T1000 (cell line): ENCODE measurements around the gene HS2ST1.
A peak's percentile ranks its signal among the peaks of the same experiment; 100 is the strongest.
"Not testable (repeated sequence)": the region's sequence is repeated elsewhere in the genome, so short reads cannot be mapped to it uniquely, and the experiment has no call there.

Experiments
- DNase-seq: peaks from one replicate; lab custom pipeline; 2025; ENCODE audit warnings: mixed read lengths; lab: John Stamatoyannopoulos, UW

The HS2ST1 gene

DNA sequence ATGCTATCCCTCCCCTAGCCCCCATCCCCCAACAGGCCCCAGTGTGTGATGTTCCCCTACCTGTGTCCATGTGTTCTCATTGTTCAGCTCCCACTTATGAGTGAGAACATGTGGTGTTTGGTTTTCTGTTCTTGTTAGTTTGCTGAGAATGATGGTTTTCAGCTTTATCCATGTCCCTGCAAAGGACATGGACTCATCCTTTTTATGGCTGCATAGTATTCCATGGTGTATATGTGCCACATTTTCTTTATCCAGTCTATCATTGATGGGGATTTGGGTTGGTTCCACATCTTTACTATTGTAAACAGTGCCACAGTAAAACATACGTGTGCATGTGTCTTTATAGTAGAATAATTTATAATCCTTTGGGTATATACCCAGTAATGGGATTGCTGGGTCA is 152.3 kb downstream of the HS2ST1 start:
- not testable (repeated sequence) for DNase-seq

DNA sequence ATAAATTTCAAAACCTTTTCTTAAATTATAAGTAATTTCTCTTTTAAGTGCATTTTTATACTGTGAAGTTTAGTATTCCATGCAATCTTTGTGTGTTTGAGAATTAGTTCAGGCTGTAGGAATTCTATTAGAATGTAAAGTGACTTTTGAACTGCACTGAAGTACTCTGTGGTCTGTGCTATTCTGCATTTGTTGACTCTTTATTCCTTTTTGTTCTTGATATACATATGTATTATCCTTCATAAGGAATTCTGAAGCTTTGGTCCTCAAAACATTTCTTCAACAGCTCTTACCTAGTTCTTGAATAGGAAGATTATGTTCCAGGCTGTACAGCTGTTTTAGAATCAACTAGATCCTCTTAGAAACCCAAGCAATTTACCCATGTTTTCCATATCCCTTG is 158.0 kb downstream of the HS2ST1 start:
- no peak for DNase-seq

- DNase-seq: no peak
Observed at GRCh38 chr1:87072904-87073303, 158.5 kb downstream of the HS2ST1 start.

GRCh38 chr1:87074001-87074795 is 159.8 kb downstream of the HS2ST1 start:
- no peak for DNase-seq

DNA sequence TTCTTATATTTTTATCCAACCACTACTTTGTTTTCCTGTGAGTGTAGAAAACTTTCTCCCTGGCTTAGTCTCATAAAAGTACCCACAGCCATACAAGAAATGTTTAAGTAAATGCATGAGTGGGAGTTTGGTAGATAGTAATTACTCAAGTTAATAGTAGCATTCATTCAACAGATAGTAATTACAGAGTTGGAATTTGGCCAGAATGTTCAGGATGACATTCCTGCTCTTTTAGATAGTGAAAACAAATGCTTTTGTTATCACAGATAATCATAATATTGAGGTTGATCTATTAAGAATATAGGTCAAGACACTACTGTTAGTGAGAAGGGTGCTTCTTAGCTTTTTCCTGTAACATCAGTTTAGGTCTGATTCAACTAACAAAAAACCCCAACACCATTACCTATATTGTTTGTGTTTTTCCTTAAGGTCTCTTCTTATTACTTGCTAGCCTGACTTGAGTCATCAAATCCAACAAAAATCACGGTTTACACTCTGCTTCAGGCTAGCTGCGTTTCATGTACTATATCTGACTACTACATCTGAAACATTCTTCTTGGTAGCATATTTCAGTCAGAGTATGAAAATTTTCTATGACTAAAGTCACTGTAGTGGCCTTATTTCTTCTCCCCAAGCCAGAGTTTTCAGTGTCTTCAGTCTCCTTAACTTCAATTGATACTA is 163.7 kb downstream of the HS2ST1 start:
- no peak for DNase-seq

GRCh38 chr1:87084244-87084836 is 169.9 kb downstream of the HS2ST1 start:
- DNase-seq: no peak

- no peak for DNase-seq
Observed at GRCh38 chr1:87086120-87086519, 171.7 kb downstream of the HS2ST1 start.

GRCh38 chr1:87089070-87089736 is 174.8 kb downstream of the HS2ST1 start:
- no peak for DNase-seq

GRCh38 chr1:87089823-87090222 is 175.4 kb downstream of the HS2ST1 start:
- DNase-seq: no peak

DNA sequence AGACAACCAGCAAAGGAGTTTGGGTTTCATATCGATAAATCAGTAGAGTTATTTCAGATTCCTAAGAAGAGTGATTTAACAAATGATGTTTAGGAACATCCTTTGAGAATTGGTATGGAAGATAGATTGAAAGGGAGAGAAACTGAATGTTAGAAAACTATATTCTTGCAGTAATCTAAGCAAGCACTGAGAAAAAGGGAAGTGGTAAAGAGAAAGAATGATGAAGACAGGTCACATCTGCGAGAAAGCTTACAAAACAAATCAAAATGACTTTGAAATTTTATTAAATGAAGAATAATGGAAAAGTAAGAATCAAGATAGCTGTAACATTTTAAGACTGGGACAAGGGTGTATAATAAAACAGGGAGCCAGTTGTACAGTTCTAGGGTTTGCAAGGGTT is 177.0 kb downstream of the HS2ST1 start:
- no peak for DNase-seq

GRCh38 chr1:87092846-87093245 is 178.4 kb downstream of the HS2ST1 start:
- no peak for DNase-seq

DNA sequence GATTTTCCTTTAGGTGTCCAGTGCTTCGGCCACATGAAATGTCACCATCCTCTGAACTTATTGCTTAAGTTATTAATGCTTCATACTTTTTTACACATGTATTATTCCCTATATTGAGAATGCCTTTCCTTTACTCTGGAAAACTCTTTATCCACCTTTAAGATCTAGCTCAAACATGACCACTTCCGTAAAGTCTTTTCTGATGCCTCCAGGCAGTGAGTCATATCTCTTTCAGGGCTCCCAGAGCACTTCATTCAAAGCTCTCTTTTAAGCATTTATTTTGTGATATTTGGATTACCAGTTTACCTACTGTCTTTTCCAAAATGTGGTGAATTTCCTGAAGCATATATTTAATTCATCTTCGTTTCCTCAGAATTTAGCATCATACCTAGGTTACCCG is 178.9 kb downstream of the HS2ST1 start:
- peak; percentile 14 for DNase-seq

DNA sequence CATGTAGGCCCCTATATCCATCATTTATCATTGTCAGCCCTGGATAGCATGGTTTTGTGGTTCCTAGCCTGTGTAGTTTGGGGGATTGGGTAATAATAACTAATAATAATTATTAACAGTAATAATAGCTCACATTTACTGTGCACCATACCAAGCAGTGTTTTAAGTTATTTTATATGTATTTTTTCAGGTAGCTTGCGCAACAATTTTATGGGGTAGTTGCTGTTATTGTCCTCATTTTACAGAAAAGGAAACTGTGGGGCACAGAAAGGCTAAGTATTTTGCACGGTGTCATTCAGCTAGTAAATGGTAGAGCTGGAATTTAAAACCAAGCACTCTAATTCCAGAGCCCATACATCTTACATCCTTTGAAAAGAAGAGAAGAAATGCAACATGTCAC is 179.8 kb downstream of the HS2ST1 start:
- no peak for DNase-seq

DNA sequence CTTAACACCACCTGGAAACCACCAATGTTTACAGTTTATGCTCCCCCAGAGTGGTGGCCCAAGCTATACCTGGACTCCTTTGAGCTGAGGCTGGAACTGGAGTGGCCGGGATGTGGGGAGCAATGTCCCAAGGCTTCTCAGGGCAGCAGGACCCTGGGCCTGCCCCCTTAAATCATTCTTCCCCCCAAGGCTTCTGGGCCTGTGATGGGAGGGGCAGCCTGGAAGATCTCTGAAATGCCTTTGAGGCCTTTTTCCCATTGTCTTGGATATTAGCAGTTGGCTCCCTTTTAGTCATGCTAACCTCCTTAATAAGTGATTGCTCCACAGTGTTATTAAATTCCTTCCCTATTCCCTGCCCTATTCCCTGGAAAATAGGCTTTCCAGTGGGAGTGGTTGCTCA is 185.8 kb downstream of the HS2ST1 start:
- no peak for DNase-seq

DNA sequence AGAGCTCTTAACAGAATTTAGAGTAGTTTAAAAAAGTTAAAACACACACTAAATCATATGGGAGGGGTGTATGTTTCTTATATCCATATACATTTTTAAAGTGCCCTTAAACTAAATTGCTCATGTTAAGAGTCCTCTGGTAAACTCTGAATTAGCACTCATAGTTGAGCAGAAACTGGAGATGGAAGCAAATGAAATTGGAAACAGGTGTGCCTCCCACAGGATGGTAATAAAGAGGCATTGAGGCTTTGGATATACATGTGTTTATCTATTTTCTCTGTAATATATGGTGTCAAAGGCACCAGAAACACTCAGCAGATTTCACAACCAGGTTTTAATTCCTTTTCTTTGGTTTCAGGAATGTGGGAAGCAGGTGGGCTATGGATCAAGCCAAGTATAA is 188.6 kb downstream of the HS2ST1 start:
- DNase-seq: no peak

DNA sequence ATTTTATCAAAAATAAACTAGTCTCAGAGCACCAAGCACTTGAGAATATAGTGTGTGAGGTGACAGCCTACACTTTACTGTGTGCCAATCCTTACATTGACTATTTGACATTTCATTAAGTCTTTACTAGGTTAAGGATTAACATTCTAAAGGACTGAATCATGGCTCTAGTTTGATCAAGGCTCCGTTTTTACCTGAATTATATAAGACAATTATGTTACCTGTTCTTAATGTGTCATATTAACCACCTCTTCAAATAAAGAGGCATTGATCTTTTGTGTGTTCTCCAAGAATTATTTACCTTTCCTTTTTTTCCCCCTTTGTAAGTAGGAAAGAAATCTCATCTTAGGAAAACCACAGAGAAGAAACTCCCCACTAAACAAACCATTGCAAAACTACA is 189.7 kb downstream of the HS2ST1 start:
- no peak for DNase-seq

- DNase-seq: no peak
Observed at GRCh38 chr1:87104945-87105344, 190.5 kb downstream of the HS2ST1 start.

- no peak for DNase-seq
Observed at GRCh38 chr1:87106144-87106543, 191.7 kb downstream of the HS2ST1 start.

DNA sequence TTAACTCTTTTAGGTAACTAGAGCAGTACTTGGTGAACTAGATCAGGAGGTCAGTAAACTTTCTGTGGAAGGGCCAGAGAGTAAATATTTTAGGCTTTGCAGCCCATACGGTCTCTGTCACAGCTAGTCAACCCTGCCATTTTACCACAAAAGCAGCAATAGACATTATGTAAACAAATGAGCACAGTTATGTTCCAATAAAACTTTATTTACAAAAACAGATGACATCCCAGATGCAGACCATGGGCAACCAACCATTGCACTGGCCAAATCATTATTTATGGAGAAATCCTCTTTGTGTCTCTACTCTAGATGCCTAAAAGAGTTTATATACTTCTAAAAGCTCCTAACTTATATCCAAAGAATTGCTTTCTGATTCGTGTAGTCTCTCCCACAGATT is 192.4 kb downstream of the HS2ST1 start:
- no peak for DNase-seq

GRCh38 chr1:87108228-87108627 is 193.8 kb downstream of the HS2ST1 start:
- DNase-seq: no peak

GRCh38 chr1:87108814-87109411 is 194.5 kb downstream of the HS2ST1 start:
- no peak for DNase-seq

DNA sequence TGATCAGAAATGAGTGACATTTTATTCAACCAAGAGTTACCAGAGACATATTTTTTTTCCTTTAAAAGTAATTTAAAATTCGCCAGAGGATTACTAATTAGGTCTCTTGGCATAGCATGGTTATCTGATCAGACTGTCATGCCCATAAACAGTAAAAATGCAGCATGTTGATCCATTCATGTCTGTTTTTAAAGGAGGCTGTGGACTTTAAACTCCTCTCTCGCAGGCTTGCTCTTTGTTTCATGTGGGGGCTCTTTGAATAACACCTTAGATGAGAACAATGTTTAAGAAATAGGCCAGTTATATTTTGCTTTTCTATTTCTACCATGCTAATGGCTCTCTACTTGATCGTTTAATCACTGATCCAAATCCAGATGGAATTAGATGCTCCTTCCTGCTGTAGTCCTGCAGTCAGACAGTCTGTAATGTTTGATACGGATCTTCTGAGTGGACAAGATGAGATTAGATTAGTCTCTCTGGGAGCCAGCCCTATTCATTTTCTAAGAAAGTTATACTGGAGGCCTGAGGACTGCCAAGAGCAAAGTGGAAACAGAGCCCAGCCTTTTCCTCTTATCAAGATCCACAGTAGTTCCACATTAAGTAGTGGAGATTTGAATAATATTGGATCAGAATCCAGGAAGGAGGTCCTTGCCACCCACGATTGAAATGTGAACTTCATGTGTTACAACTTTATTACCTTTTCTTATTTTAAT is 197.4 kb downstream of the HS2ST1 start:
- no peak for DNase-seq
